ENCODE measurements around the gene IFI16. TPM values are rescaled to one million over a fixed set of nuclear protein-coding genes. Genes with fewer than 3 reads are reported as not detected.

The IFI16 gene
- total and polyA plus RNA-seq, 2 of the 13 experiments (the other 11 are each of a cell fraction or from before 2014, with no cell fraction given): not detected

- Histone ChIP-seq H3K36me3 (replicated peaks in 1 of 2; ENCODE audit: control insufficient read depth in 1 of 2, insufficient read depth in 2 of 2, low read length in 2 of 2) (no peaks in the 10 kb centered on the region), H4K20me1 (ENCODE audit: insufficient read depth, low read length) (no peaks in the 10 kb centered on the region), H3K4me2 (ENCODE audit: low read depth, low read length) (no peak overlapping the region), H3K27me3 (ENCODE audit: control insufficient read depth in 1 of 2, insufficient read depth in 2 of 2, low read length in 2 of 2) (no peaks in the 10 kb centered on the region; a peak in 1 of 5 replicates), H3K9me3 (ENCODE audit: low read length) (no peaks in the 10 kb centered on the region), H2AFZ (ENCODE audit: low read length) (no peak overlapping the region), H3K79me2 (ENCODE audit: insufficient read depth, low read length) (no peaks in the 10 kb centered on the region), H3K4me3 (replicated peaks in 1 of 3; ENCODE audit: insufficient read depth in 1 of 3, low read depth in 2 of 3, low read length in 3 of 3) (no peak overlapping the region), H3K27ac (ENCODE audit: extremely low read length, insufficient read depth, low read length) (no peak overlapping the region), H3K4me1 (ENCODE audit: insufficient read depth, low read length) (no peaks in the 10 kb centered on the region), H3K9ac (ENCODE audit: insufficient read depth, low read depth, low read length) (no peak overlapping the region)
- FAIRE-seq (no peak), DNase-seq (ENCODE audit: low spot score) (no peak), ATAC-seq (no peak)
- POLR2A ChIA-PET: no interaction called here
- WGBS (ENCODE audit: low lambda C conversion rate): 4% methylated on average over 1 of the region's 1 CpG
- TF ChIP-seq GPBP1L1 (CRISPR knock-in tag; IDR thresholded peaks at IDR 0.05) (no peak), ZNF234 (CRISPR knock-in tag; conservative IDR thresholded peaks at IDR 0.05) (no peak), ZNF772 (CRISPR knock-in tag; IDR thresholded peaks at IDR 0.05) (no peak), MLLT10 (CRISPR knock-in tag; IDR thresholded peaks at IDR 0.05) (no peak), ISL2 (CRISPR knock-in tag; IDR thresholded peaks at IDR 0.05) (no peak), CTCF (CRISPR knock-in tag; IDR thresholded peaks at IDR 0.05) (no peak), SP2 (CRISPR knock-in tag; IDR thresholded peaks at IDR 0.05) (no peak), ZNF317 (CRISPR knock-in tag; IDR thresholded peaks at IDR 0.05) (no peak), ZNF567 (CRISPR knock-in tag; IDR thresholded peaks at IDR 0.05; ENCODE audit: borderline replicate concordance) (no peak), GABPB1 (CRISPR knock-in tag; IDR thresholded peaks at IDR 0.05) (no peak), SCMH1 (CRISPR knock-in tag; IDR thresholded peaks at IDR 0.05; ENCODE audit: borderline replicate concordance) (no peak), ZNF136 (CRISPR knock-in tag; IDR thresholded peaks at IDR 0.05; ENCODE audit: low read depth) (no peak), ZNF124 (CRISPR knock-in tag; IDR thresholded peaks at IDR 0.05) (no peak), ZNF180 (CRISPR knock-in tag; IDR thresholded peaks at IDR 0.05; ENCODE audit: borderline replicate concordance, low read depth) (no peak), NR0B2 (CRISPR knock-in tag; IDR thresholded peaks at IDR 0.05) (no peak), RORA (CRISPR knock-in tag; IDR thresholded peaks at IDR 0.05) (no peak), ZNF616 (CRISPR knock-in tag; IDR thresholded peaks at IDR 0.05; ENCODE audit: low read depth) (no peak), SYNCRIP (IDR thresholded peaks at IDR 0.05; ENCODE audit: insufficient read depth, low read depth, low read length) (no peak)
- CTCF ChIA-PET (ENCODE audit: low intra/inter-chr PET ratio, low total read pairs): no interaction called here
- intact Hi-C loops (cut with micrococcal nuclease; ENCODE audit: unreplicated experiment) (no loop called here), in situ Hi-C loops (cut with HindIII; ENCODE audit: extremely low pct_ligation_motif_present, low pct_unique_long_range_greater_than_20kb) (no loop called here)
- BruUV-seq (replicated peaks): no TSS peak
These were observed 73.3 kb downstream of the IFI16 start for GRCh38 chr1:159083013-159083412.

All from HepG2 (cell line).